ENCODE data around the gene CDYL2.
"Not testable (repeated sequence)": the region's sequence is repeated elsewhere in the genome, so short reads cannot be mapped to it uniquely, and the experiment has no call there.

CDYL2 gene

DNA sequence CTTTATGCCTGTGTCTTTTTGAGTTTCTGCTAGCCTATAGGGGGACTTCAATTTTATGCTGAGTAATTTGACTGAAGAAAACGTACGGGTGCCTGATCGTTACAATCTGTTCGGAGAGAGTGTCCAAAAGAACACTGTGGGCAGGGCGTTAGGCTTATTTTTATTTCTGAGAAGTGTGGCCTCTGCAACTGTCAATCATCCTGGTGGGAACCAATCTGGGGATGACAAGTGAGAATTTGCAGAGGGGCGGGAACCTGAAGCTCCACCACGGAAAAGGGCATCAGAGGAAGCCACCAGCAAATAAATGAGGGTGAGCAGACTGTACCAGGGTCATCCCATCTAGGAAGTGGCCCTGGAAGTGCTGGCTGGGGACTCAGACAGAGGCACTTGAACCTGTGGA, 12.0 kb upstream of the CDYL2 start:
- DNase-seq (ENCODE audit: low spot score): no peak
- TF ChIP-seq, protein P1, sequence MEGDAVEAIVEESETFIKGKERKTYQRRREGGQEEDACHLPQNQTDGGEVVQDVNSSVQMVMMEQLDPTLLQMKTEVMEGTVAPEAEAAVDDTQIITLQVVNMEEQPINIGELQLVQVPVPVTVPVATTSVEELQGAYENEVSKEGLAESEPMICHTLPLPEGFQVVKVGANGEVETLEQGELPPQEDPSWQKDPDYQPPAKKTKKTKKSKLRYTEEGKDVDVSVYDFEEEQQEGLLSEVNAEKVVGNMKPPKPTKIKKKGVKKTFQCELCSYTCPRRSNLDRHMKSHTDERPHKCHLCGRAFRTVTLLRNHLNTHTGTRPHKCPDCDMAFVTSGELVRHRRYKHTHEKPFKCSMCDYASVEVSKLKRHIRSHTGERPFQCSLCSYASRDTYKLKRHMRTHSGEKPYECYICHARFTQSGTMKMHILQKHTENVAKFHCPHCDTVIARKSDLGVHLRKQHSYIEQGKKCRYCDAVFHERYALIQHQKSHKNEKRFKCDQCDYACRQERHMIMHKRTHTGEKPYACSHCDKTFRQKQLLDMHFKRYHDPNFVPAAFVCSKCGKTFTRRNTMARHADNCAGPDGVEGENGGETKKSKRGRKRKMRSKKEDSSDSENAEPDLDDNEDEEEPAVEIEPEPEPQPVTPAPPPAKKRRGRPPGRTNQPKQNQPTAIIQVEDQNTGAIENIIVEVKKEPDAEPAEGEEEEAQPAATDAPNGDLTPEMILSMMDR (IDR thresholded peaks at IDR 0.05; ENCODE audit: borderline replicate concordance, control extremely low read depth, extremely low read depth, insufficient read depth, missing control alignments): no peak
- in situ Hi-C loops (cut with MboI; ENCODE audit: low sequenced_read_pairs, unreplicated experiment): no loop called here

DNA sequence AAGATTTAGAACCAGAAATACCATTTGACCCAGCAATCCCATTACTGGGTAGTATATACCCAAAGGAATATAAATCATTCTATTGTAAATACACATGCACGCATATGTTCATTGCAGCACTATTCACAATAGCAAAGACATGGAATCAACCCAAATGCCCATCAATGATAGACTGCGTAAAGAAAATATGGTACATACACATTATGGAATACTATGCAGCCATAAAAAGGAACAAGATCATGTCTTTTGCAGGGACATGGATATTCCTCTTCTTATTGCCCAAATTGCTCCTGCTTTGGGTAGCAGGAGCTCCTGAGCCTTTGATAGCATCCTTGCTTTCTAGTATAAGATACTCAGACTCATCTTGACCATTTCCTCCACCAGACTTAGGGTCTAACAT, 10.9 kb upstream of the CDYL2 start:
- DNase-seq (ENCODE audit: low spot score); in situ Hi-C loops (cut with MboI; ENCODE audit: low sequenced_read_pairs, unreplicated experiment): not testable (repeated sequence)

DNA sequence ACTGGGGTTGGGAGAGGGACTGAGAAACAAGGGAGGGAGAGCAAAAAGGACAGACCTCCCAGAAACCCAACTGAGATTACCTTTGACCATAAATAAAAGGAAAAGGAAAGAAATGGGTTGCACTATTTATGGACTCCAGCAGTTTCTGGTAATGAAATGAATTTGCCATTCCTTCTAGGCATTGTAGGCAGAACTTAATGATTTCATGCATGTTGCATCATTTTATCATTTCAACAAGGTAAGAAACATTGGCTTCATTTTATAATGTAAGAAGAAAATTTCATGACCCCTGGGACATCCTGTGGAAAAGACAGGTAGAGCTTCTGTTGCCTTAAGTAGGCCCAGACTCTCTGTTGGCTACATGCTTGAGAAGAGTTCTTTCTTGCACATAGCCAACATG, 8.2 kb upstream of the CDYL2 start:
- in situ Hi-C loops (cut with MboI; ENCODE audit: low sequenced_read_pairs, unreplicated experiment): no loop called here
- TF ChIP-seq, protein P1 (IDR thresholded peaks at IDR 0.05; ENCODE audit: borderline replicate concordance, control extremely low read depth, extremely low read depth, insufficient read depth, missing control alignments): no peak
- DNase-seq (ENCODE audit: low spot score): no peak

DNA sequence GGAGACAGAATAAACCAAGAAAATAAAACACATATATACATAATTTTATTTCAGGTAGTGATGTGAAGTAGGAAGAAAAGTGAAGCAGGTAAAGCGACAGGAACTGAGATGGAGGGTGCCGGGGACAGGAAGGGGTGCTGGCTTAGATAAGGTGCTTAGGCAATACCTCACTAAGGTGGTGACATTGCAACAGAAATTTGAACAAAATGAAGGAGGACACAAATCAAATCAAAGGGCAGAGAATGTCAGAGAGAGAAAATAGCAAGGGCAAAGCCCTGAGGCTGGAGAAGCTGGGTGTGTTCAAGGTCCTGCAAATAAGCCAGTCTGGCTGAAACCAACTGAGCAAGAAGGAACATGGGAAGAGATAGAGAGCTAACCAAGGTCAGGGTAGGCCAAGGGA, 5.0 kb upstream of the CDYL2 start:
- no peak for DNase-seq (ENCODE audit: low spot score)
- TF ChIP-seq, protein P1 (IDR thresholded peaks at IDR 0.05; ENCODE audit: borderline replicate concordance, control extremely low read depth, extremely low read depth, insufficient read depth, missing control alignments): no peak
- in situ Hi-C loops (cut with MboI; ENCODE audit: low sequenced_read_pairs, unreplicated experiment): loop anchor here (10.0 kb wide), 1 partner anchor 265 kb away; the partner anchor contains the start of gene DYNLRB2

DNA sequence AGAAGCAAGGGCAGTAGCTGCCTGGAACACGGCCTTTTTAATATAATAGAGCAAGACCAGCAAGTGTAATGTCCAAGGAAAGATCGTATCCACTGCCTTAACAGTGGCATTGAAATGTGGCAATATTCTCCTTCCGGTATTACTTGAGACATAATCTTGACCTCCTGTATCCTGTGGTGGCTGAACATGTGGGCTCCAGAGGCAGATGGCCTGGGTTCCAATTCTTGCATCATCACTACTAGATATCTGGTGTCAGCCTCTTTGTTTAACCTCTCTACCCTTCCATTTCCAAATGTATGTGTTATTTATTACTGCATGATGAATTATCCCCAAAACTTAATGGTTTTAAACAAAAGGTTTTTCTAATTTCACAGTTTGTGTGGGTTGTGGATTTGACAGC, 3.5 kb upstream of the CDYL2 start:
- in situ Hi-C loops (cut with MboI; ENCODE audit: low sequenced_read_pairs, unreplicated experiment): loop anchor here (10.0 kb wide), 1 partner anchor 263 kb away; the partner anchor contains the start of gene DYNLRB2
- TF ChIP-seq, protein P1 (IDR thresholded peaks at IDR 0.05; ENCODE audit: borderline replicate concordance, control extremely low read depth, extremely low read depth, insufficient read depth, missing control alignments): no peak
- DNase-seq (ENCODE audit: low spot score): no peak

DNA sequence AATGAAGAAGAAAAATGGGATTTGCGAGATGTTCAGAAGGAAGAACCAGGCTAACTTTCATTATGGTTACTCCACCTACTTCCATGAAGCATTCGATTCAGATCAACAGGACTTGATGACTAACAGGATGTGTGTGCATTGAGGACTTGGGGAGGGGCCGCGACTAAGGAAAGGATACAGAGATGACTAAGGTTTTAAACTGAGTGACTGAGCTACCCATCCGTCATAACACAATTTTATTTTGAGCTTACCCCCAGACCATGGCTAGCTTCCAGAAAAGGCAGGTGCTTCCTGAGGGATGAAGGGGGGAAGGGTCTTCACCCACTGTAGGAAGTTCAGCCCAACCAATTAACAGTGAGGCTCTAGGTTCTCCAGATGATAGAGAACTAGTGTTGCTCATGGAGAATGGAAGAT, 2.5 kb upstream of the CDYL2 start:
- TF ChIP-seq, protein P1 (IDR thresholded peaks at IDR 0.05; ENCODE audit: borderline replicate concordance, control extremely low read depth, extremely low read depth, insufficient read depth, missing control alignments): no peak
- DNase-seq (ENCODE audit: low spot score): no peak
- in situ Hi-C loops (cut with MboI; ENCODE audit: low sequenced_read_pairs, unreplicated experiment): loop anchor here (10.0 kb wide), 1 partner anchor 262 kb away; the partner anchor contains the start of gene DYNLRB2

DNA sequence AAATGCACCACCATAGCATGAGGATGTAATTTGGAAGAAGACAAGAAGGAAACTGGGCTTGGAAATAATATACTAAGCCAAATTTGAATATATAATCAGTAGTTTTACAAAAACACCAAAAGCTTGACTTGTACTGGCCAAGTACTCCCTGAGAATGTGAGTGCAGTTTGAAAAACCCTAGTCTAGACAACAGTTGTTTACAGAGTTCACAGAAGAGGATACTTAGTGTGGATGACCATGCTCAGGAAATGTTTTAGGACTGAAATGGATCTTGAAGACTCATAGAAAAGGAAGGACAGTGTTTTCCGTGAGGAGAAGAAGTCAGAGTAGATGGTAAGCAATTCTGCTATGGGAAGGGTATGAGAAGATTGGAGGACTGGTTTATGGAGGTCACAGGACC, 1.9 kb upstream of the CDYL2 start:
- no peak for DNase-seq (ENCODE audit: low spot score)
- TF ChIP-seq, protein P1 (IDR thresholded peaks at IDR 0.05; ENCODE audit: borderline replicate concordance, control extremely low read depth, extremely low read depth, insufficient read depth, missing control alignments): no peak
- in situ Hi-C loops (cut with MboI; ENCODE audit: low sequenced_read_pairs, unreplicated experiment): loop anchor here (10.0 kb wide), 1 partner anchor 261 kb away; the partner anchor contains the start of gene DYNLRB2

Measured in GM13976 (cell line).